HEK293 (cell line): ENCODE results near the gene PLEKHA8.
"Not testable (repeated sequence)": the region's sequence is repeated elsewhere in the genome, so short reads cannot be mapped to it uniquely, and the experiment has no call there.

ENCODE experiments used
- CTCF ChIP-seq: fragments of 450-650 bp; formaldehyde crosslinking; IDR thresholded peaks from 2 replicates; pipeline ENCODE4 v1.5.1; 2016; ENCODE audit warnings: missing biosample characterization, missing genetic modification characterization
- RBAK ChIP-seq: fragments of 450-650 bp; formaldehyde crosslinking; IDR thresholded peaks from 2 replicates; pipeline ENCODE4 v1.5.1; 2016; ENCODE audit warnings: missing biosample characterization, missing genetic modification characterization
- REST ChIP-seq: fragments of 450-650 bp; formaldehyde crosslinking; IDR thresholded peaks from 2 replicates; pipeline ENCODE4 v1.5.1; 2016; ENCODE audit warnings: missing biosample characterization, missing genetic modification characterization
- SP2 ChIP-seq: fragments of 450-650 bp; formaldehyde crosslinking; IDR thresholded peaks from 2 replicates; pipeline ENCODE4 v1.5.1; 2016; ENCODE audit warnings: missing biosample characterization, missing genetic modification characterization
- ZEB2 ChIP-seq: fragments of 450-650 bp; formaldehyde crosslinking; IDR thresholded peaks from 2 replicates; pipeline ENCODE4 v1.5.1; 2016; ENCODE audit warnings: missing biosample characterization, missing genetic modification characterization
- ZFP69B ChIP-seq: fragments of 450-650 bp; formaldehyde crosslinking; IDR thresholded peaks from 2 replicates; pipeline ENCODE4 v1.5.1; 2016; ENCODE audit warnings: missing biosample characterization, missing genetic modification characterization
- ZNF513 ChIP-seq: fragments of 450-650 bp; IDR thresholded peaks from 2 replicates; pipeline ENCODE4 v1.5.1; 2018; ENCODE audit warnings: missing biosample characterization, missing genetic modification characterization
- ZNF692 ChIP-seq: fragments of 450-650 bp; formaldehyde crosslinking; IDR thresholded peaks from 2 replicates; pipeline ENCODE4 v1.5.1; 2016; ENCODE audit warnings: missing biosample characterization, missing genetic modification characterization
- ZNF704 ChIP-seq: fragments of 450-650 bp; formaldehyde crosslinking; IDR thresholded peaks from 2 replicates; pipeline ENCODE4 v1.5.1; 2016; ENCODE audit warnings: missing biosample characterization, missing genetic modification characterization

GRCh38 chr7:30098599-30098998 lies 70.4 kb downstream of the PLEKHA8 start:
- not testable (repeated sequence) for TF ChIP-seq CTCF; RBAK (tag by site-specific recombination); REST (tag by site-specific recombination); ZEB2 (tag by site-specific recombination); ZNF513; ZNF692 (tag by site-specific recombination); SP2; ZFP69B (tag by site-specific recombination); ZNF704 (tag by site-specific recombination)
